H9 (cell line): ENCODE results near the gene VEZT. TPM values are rescaled to one million over a fixed set of nuclear protein-coding genes. Genes with fewer than 3 reads are reported as not detected.

Experiments used
- DNase-seq: peaks from one replicate; pipeline ENCODE4 v3.0.0-alpha.2; 2017
- H2AFZ ChIP-seq: one replicate; pipeline ENCODE4 v1.6.1; 2013; ENCODE audit warnings: mild to moderate bottlenecking, low read length, control low read depth, moderate library complexity
- H2AK5ac ChIP-seq: 2 replicates; pipeline ENCODE4 v1.6.1; 2013; ENCODE audit warnings: low read length, control low read depth, mixed read lengths; ENCODE audit not compliant: insufficient read length
- H2BK120ac ChIP-seq: one replicate; pipeline ENCODE4 v1.6.1; 2013; ENCODE audit warnings: low read depth, mild to moderate bottlenecking, low read length, control low read depth, inconsistent platforms; ENCODE audit not compliant: poor library complexity, severe bottlenecking
- H2BK12ac ChIP-seq: 2 replicates; pipeline ENCODE4 v1.6.1; 2013; ENCODE audit warnings: low read length, control low read depth, mixed read lengths, low read depth; ENCODE audit not compliant: insufficient read length
- H2BK15ac ChIP-seq: 2 replicates; pipeline ENCODE4 v1.6.1; 2013; ENCODE audit warnings: low read depth, low read length, control low read depth
- H2BK20ac ChIP-seq: one replicate; pipeline ENCODE4 v1.6.1; 2013; ENCODE audit warnings: low read depth, mild to moderate bottlenecking, low read length, control low read depth, inconsistent platforms; ENCODE audit not compliant: poor library complexity, severe bottlenecking
- H2BK5ac ChIP-seq: 2 replicates; pipeline ENCODE4 v1.6.1; 2013; ENCODE audit warnings: low read length, control low read depth, mixed read lengths; ENCODE audit not compliant: insufficient read length
- H3K14ac ChIP-seq: 2 replicates; pipeline ENCODE4 v1.6.1; 2013; ENCODE audit warnings: low read length, control low read depth; ENCODE audit not compliant: insufficient read depth
- H3K18ac ChIP-seq: 2 replicates; pipeline ENCODE4 v1.6.1; 2013; ENCODE audit warnings: low read depth, mild to moderate bottlenecking, mixed read lengths, low read length, control low read depth; ENCODE audit not compliant: insufficient read length
- H3K23ac ChIP-seq: 2 replicates; pipeline ENCODE4 v1.6.1; 2013; ENCODE audit warnings: low read length, control low read depth, mixed read lengths, low read depth; ENCODE audit not compliant: insufficient read length
- H3K23me2 ChIP-seq: 2 replicates; pipeline ENCODE4 v1.6.1; 2013; ENCODE audit warnings: low read depth, mild to moderate bottlenecking, mixed read lengths, low read length, control low read depth; ENCODE audit not compliant: insufficient read length, poor library complexity, severe bottlenecking
- H3K27ac ChIP-seq: 2 replicates; pipeline ENCODE4 v1.5.1; 2013; ENCODE audit warnings: low read length, control low read depth, mixed read lengths, low read depth; ENCODE audit not compliant: insufficient read length
- H3K27me3 ChIP-seq: 2 replicates; pipeline ENCODE4 v1.6.1; 2013; ENCODE audit warnings: low read length, control low read depth, inconsistent platforms; ENCODE audit not compliant: insufficient read depth
- H3K4ac ChIP-seq: 2 replicates; pipeline ENCODE4 v1.6.1; 2013; ENCODE audit warnings: low read depth, mild to moderate bottlenecking, control low read depth, inconsistent platforms, low read length, moderate library complexity
- H3K4me1 ChIP-seq: 2 replicates; pipeline ENCODE4 v1.6.1; 2013; ENCODE audit warnings: low read length, control low read depth, inconsistent platforms; ENCODE audit not compliant: insufficient read depth
- H3K4me2 ChIP-seq: 2 replicates; pipeline ENCODE4 v1.6.1; 2013; ENCODE audit warnings: low read length, control low read depth, mixed read lengths; ENCODE audit not compliant: insufficient read length, insufficient read depth
- H3K56ac ChIP-seq: 2 replicates; pipeline ENCODE4 v1.6.1; 2013; ENCODE audit warnings: low read depth, mild to moderate bottlenecking, mixed read lengths, low read length, control low read depth; ENCODE audit not compliant: insufficient read length
- H3K79me1 ChIP-seq: 2 replicates; pipeline ENCODE4 v1.6.1; 2013; ENCODE audit warnings: low read depth, mild to moderate bottlenecking, moderate library complexity, low read length, control low read depth, inconsistent platforms; ENCODE audit not compliant: insufficient read depth, poor library complexity, severe bottlenecking
- H3K79me2 ChIP-seq: 2 replicates; pipeline ENCODE4 v1.6.1; 2013; ENCODE audit warnings: low read length, control low read depth, inconsistent platforms; ENCODE audit not compliant: insufficient read depth
- H3K9ac ChIP-seq: 2 replicates; pipeline ENCODE4 v1.6.1; 2013; ENCODE audit warnings: low read length, control low read depth, mixed read lengths; ENCODE audit not compliant: insufficient read length; ENCODE audit errors: extremely low read depth
- H3K9me3 ChIP-seq: one replicate; pipeline ENCODE4 v1.6.1; 2013; ENCODE audit warnings: low read depth, low read length, inconsistent platforms; ENCODE audit not compliant: control insufficient read depth
- H3T11ph ChIP-seq: one replicate; pipeline ENCODE4 v1.6.1; 2013; ENCODE audit warnings: mild to moderate bottlenecking, low read length, control low read depth, inconsistent platforms
- H4K20me1 ChIP-seq: one replicate; pipeline ENCODE4 v1.6.1; 2013; ENCODE audit not compliant: control insufficient read depth, insufficient read length, insufficient read depth
- H4K5ac ChIP-seq: 2 replicates; pipeline ENCODE4 v1.6.1; 2013; ENCODE audit warnings: low read depth, mild to moderate bottlenecking, mixed read lengths, low read length, control low read depth; ENCODE audit not compliant: insufficient read length
- H4K8ac ChIP-seq: replicated peaks from 2 replicates; pipeline ENCODE4 v1.6.1; 2013; ENCODE audit warnings: low read length, control low read depth, mixed read lengths, low read depth; ENCODE audit not compliant: insufficient read length
- H4K91ac ChIP-seq: 2 replicates; pipeline ENCODE4 v1.6.1; 2013; ENCODE audit warnings: low read depth, mild to moderate bottlenecking, moderate library complexity, mixed read lengths, low read length, control low read depth; ENCODE audit not compliant: insufficient read length
- H3K27ac Mint-ChIP-seq, 3 experiments: 2 replicates in 2 of 3; 3 replicates in 1 of 3; pipeline ENCODE4 v1.8.0; 2020 to 2021; ENCODE audit warnings: mixed read lengths in 3 of 3, mild to moderate bottlenecking in 1 of 3, moderate library complexity in 1 of 3
- H3K27me3 Mint-ChIP-seq: 2 replicates; pipeline ENCODE4 v1.8.0; 2021; ENCODE audit warnings: low read depth, mild to moderate bottlenecking, moderate library complexity, mixed read lengths
- H3K36me3 Mint-ChIP-seq, 3 experiments: 2 replicates in 2 of 3; 3 replicates in 1 of 3; pipeline ENCODE4 v1.8.0; 2020 to 2021; ENCODE audit warnings: low read depth in 3 of 3, mixed read lengths in 3 of 3; ENCODE audit not compliant: insufficient read depth in 1 of 3
- H3K4me1 Mint-ChIP-seq, 2 experiments: 2 replicates each; pipeline ENCODE4 v1.8.0; 2020; ENCODE audit warnings: mixed read lengths in 2 of 2
- H3K4me3 Mint-ChIP-seq, 2 experiments: 2 replicates in 1 of 2; 3 replicates in 1 of 2; pipeline ENCODE4 v1.8.0; 2020 to 2021; ENCODE audit warnings: mild to moderate bottlenecking in 2 of 2, mixed read lengths in 2 of 2, moderate library complexity in 1 of 2
- H3K9me3 Mint-ChIP-seq, 2 experiments: 2 replicates in 1 of 2; 3 replicates in 1 of 2; pipeline ENCODE4 v1.8.0; 2020; ENCODE audit warnings: mild to moderate bottlenecking in 2 of 2, mixed read lengths in 2 of 2, moderate library complexity in 1 of 2
- CTCF ChIP-seq: fragments of 200-600 bp; sonication (generic); conservative IDR thresholded peaks from 3 replicates; pipeline ENCODE4 v1.8.0; 2021; ENCODE audit warnings: antibody characterized with exemption, mild to moderate bottlenecking
- WGBS: extraction: QIAGEN DNeasy Blood & Tissue Kit; methylation state at CpG from one replicate; pipeline ENCODE4 v1.1.7; 2013; ENCODE audit warnings: missing lambda C conversion rate, low lambda C conversion rate, mixed read lengths; ENCODE audit not compliant: insufficient read length; ENCODE audit errors: extremely low coverage; 5-methylcytosine and 5-hydroxymethylcytosine counted together
- total RNA-seq: library from RNA; stranded (reverse); gene quantifications from 2 replicates; pipeline ENCODE4 v1.2.1, GENCODE V29; 2021

VEZT gene
- total RNA-seq, 1 experiment from 2014 or later, result 69.8 TPM

GRCh38 chr12:95322326-95322725 is 104.7 kb downstream of the VEZT start:
- Histone ChIP-seq H3K14ac (no peak overlapping the region), H3K27me3 (no peaks in the 10 kb centered on the region), H2BK12ac (no peak overlapping the region), H4K20me1 (no peaks in the 10 kb centered on the region), H2BK120ac (no peak overlapping the region), H3K79me1 (no peaks in the 10 kb centered on the region), H3K23me2 (no peaks in the 10 kb centered on the region), H4K8ac (no peak overlapping the region), H3K4ac (no peak overlapping the region), H3K23ac (no peak overlapping the region), H3K9me3 (no peaks in the 10 kb centered on the region), H3K56ac (no peak overlapping the region), H3K9ac (no peak overlapping the region), H3K4me2 (no peak overlapping the region), H2AFZ (no peak overlapping the region), H4K91ac (no peak overlapping the region), H3K27ac (no peak overlapping the region), H2BK15ac (no peak overlapping the region), H3K4me1 (no peaks in the 10 kb centered on the region), H3K18ac (no peak overlapping the region), H2AK5ac (no peak overlapping the region), H3K79me2 (no peaks in the 10 kb centered on the region), H3T11ph (no peak overlapping the region), H2BK20ac (no peak overlapping the region), H2BK5ac (no peak overlapping the region), H4K5ac (no peak overlapping the region)
- H3K9me3 Mint-ChIP-seq, result no peaks in the 10 kb centered on the region
- no peak overlapping the region for H3K27ac Mint-ChIP-seq
- no peaks in the 10 kb centered on the region for H3K27me3 Mint-ChIP-seq
- no peaks in the 10 kb centered on the region for H3K36me3 Mint-ChIP-seq
- no CpG with 5 or more reads among the region's 4 CpGs for WGBS
- DNase-seq, result no peak
- TF ChIP-seq CTCF, result no peak
- no peak overlapping the region for H3K4me3 Mint-ChIP-seq
- H3K4me1 Mint-ChIP-seq, result no peaks in the 10 kb centered on the region
